ENCODE data around the gene KLHDC8A. TPM values are rescaled to one million over a fixed set of nuclear protein-coding genes. Genes with fewer than 3 reads are reported as not detected.

The KLHDC8A gene
- total RNA-seq, 1 donor from 2014 or later: not detected

DNA sequence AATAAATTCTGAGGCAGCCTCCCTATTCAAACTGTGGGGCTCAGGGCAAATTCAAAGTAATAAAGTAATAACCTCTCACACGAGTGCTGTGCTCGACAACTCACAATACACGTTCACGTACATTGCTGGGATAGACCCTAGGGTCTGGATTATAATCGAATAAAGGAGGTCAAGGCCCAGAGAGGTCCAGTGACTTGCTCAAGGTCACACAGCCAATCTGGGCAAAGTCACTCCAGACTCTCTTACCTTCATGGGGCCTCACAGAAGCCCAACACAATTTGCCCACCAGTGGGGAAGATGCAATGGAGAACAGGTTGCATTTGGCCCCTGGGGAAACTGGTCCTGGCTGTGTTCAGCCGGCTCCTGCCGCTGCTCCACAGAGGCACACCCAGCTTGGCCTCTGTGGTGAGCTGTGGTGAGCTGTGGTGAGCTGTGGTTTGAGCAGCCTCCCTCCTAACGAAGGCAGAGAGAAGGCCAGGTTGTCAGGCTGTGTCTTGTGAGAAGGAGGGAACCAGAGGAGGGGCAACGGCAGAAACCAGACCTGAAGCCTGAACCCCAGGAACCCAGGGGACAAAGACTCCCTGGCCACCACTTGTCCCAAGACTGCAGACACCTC, 70.3 kb downstream of the KLHDC8A start:
- intact Hi-C loops (cut with DNase I): no loop called here
- ATAC-seq (no peak), DNase-seq (ENCODE audit: missing footprints) (no peak)

Other genes starting within 250 kb of the KLHDC8A start
- gene RBBP5, start 234.9 kb downstream of the KLHDC8A start, total RNA-seq: 10.0 TPM
- 5.2 TPM for gene DSTYK, start 145.2 kb downstream of the KLHDC8A start, total RNA-seq
- 1.2 TPM for gene TMCC2, start 129.0 kb downstream of the KLHDC8A start, total RNA-seq
- 1.1 TPM for gene NUAK2, start 35.2 kb downstream of the KLHDC8A start, total RNA-seq
- gene LEMD1, start 65.1 kb upstream of the KLHDC8A start, total RNA-seq: not detected
- not detected for gene BLACAT1, start 99.1 kb upstream of the KLHDC8A start, total RNA-seq
- 180 TPM for gene CDK18, start 147.7 kb upstream of the KLHDC8A start, total RNA-seq